ENCODE measurements around the gene LENG8.
A peak's percentile ranks its signal among the peaks of the same experiment; 100 is the strongest.

LENG8 gene

GRCh38 chr19:54433697-54434096, 15.3 kb upstream of the LENG8 start:
- H3K4me3 ChIP-seq (ENCODE audit: low read depth, low read length) = no peak overlapping the region
- TF ChIP-seq, protein P1, sequence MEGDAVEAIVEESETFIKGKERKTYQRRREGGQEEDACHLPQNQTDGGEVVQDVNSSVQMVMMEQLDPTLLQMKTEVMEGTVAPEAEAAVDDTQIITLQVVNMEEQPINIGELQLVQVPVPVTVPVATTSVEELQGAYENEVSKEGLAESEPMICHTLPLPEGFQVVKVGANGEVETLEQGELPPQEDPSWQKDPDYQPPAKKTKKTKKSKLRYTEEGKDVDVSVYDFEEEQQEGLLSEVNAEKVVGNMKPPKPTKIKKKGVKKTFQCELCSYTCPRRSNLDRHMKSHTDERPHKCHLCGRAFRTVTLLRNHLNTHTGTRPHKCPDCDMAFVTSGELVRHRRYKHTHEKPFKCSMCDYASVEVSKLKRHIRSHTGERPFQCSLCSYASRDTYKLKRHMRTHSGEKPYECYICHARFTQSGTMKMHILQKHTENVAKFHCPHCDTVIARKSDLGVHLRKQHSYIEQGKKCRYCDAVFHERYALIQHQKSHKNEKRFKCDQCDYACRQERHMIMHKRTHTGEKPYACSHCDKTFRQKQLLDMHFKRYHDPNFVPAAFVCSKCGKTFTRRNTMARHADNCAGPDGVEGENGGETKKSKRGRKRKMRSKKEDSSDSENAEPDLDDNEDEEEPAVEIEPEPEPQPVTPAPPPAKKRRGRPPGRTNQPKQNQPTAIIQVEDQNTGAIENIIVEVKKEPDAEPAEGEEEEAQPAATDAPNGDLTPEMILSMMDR (conservative IDR thresholded peaks at IDR 0.05; ENCODE audit: low read depth, low read length) = no peak
- no peak for DNase-seq (ENCODE audit: low read depth)

DNA sequence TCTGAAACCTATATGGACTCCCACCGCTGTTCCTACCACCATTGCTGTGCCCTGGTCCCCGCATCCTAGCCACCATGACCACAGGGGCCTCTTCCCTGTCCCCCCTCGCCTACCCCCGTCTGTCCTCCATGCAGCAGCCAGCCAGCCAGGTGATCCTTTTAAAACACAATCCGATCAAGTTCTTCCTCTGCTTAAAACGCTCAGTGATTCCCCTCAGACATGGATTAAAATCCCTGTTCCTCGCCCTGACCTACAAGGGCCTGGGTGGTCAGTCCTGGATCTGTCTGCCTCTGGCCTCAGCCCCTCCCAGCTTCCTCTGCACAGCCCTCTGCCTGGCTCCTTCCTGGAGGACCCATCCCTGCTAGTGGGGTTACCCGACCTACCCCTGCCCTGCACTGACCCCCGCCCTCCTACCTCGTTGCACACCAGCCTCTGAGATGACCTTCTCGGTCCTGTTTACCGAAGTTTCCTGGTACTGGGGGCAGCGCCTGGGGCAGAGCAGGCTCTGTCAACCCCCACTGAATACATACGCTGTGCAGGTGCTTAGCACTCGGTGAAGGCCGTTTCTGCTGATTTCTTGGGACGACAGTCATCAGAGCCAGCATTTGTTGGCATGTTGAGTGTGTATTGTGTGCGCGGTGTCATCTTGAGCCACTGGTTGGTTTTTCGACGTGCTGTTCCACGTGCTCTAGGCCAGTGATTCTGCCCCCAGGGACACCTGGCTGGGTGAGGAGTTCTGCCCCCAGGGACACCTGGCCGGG, 14.7 kb upstream of the LENG8 start:
- no peak overlapping the region for H3K4me3 ChIP-seq (ENCODE audit: low read depth, low read length)
- TF ChIP-seq, protein P1 (conservative IDR thresholded peaks at IDR 0.05; ENCODE audit: low read depth, low read length) = no peak
- DNase-seq (ENCODE audit: low read depth) = no peak

- H3K4me3 ChIP-seq (ENCODE audit: low read depth, low read length) = no peak overlapping the region
- TF ChIP-seq, protein P1 (conservative IDR thresholded peaks at IDR 0.05; ENCODE audit: low read depth, low read length) = no peak
- DNase-seq (ENCODE audit: low read depth) = no peak
Observed at GRCh38 chr19:54434873-54435214, 14.2 kb upstream of the LENG8 start.

GRCh38 chr19:54435551-54436016, 13.4 kb upstream of the LENG8 start:
- TF ChIP-seq, protein P1 (conservative IDR thresholded peaks at IDR 0.05; ENCODE audit: low read depth, low read length) = no peak
- DNase-seq (ENCODE audit: low read depth) = no peak
- no peak overlapping the region for H3K4me3 ChIP-seq (ENCODE audit: low read depth, low read length)

- H3K4me3 ChIP-seq (ENCODE audit: low read depth, low read length) = no peak overlapping the region
- TF ChIP-seq, protein P1 (conservative IDR thresholded peaks at IDR 0.05; ENCODE audit: low read depth, low read length) = peak; percentile 30
- peak; percentile 36 for DNase-seq (ENCODE audit: low read depth)
Observed at GRCh38 chr19:54436031-54436523, 12.9 kb upstream of the LENG8 start.

DNA sequence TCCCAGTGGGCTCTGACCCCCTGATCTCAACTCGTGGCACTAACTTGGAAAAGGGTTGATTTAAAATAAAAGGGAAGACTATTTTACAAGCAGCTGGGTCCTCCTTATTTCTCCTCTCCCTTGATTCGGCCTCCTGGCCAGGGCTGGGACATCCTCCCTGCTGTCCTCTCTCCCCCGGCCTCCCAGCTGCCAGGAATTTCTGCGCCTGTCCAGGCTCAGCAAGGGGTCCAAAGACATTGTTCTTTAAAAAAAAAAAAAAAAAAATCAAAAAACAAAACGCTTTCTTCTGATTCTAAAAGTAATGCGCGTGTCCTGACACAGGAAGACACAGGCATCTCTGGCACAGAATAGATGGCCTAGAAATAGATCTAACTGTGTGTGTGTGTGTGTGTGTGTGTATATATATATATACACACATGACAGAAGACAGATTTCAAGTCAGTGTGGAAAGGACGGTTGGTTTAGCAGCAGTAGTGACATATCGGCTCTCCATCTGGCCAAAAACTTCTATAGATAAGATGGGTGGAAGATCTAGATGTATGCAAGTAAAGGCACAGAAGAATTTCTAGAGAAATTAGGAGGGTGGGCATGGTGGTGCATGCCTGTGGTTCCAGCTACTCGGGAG, 12.3 kb upstream of the LENG8 start:
- TF ChIP-seq, protein P1 (conservative IDR thresholded peaks at IDR 0.05; ENCODE audit: low read depth, low read length) = no peak
- DNase-seq (ENCODE audit: low read depth) = peak; percentile 57
- H3K4me3 ChIP-seq (ENCODE audit: low read depth, low read length) = no peak overlapping the region

Measured in choroid plexus epithelial cell (primary cell).